ENCODE data around the gene SORD.

- TF ChIP-seq CTCF (IDR thresholded peaks at IDR 0.05) = no peak
- TF ChIP-seq POLR2A (IDR thresholded peaks at IDR 0.05) = no peak
These were observed 87.3 kb downstream of the SORD start for GRCh38 chr15:45110256-45110820.
